Neural crest cell (in vitro differentiated cells): ENCODE data around the gene PARP4. TPM values are rescaled to one million over a fixed set of nuclear protein-coding genes. Genes with fewer than 3 reads are reported as not detected.
A peak's percentile ranks its signal among the peaks of the same experiment; 100 is the strongest.
"Not testable (repeated sequence)": the region's sequence is repeated elsewhere in the genome, so short reads cannot be mapped to it uniquely, and the experiment has no call there.

Experiments used
- DNase-seq: peaks from one replicate; pipeline ENCODE4 v3.0.0; 2021; ENCODE audit warnings: low read depth, mixed read lengths, low spot score
- H3K27ac Mint-ChIP-seq: one replicate; pipeline ENCODE4 v1.8.0; 2021; ENCODE audit warnings: mild to moderate bottlenecking, mixed read lengths; ENCODE audit not compliant: unreplicated experiment
- H3K27me3 Mint-ChIP-seq: 2 replicates; pipeline ENCODE4 v1.8.0; 2021; ENCODE audit warnings: low read depth, mild to moderate bottlenecking, mixed read lengths
- H3K36me3 Mint-ChIP-seq: 2 replicates; pipeline ENCODE4 v1.8.0; 2021; ENCODE audit warnings: low read depth, mild to moderate bottlenecking, mixed read lengths
- H3K4me1 Mint-ChIP-seq: 2 replicates; pipeline ENCODE4 v1.8.0; 2021; ENCODE audit warnings: mixed read lengths
- H3K4me3 Mint-ChIP-seq: one replicate; pipeline ENCODE4 v1.8.0; 2021; ENCODE audit warnings: mild to moderate bottlenecking, mixed read lengths
- H3K9me3 Mint-ChIP-seq: 2 replicates; pipeline ENCODE4 v1.8.0; 2021; ENCODE audit warnings: mixed read lengths
- CTCF ChIP-seq: fragments of 200-600 bp; sonication (generic); conservative IDR thresholded peaks from 2 replicates; pipeline ENCODE4 v1.5.0; 2021; ENCODE audit warnings: antibody characterized with exemption, mild to moderate bottlenecking
- long read RNA-seq: library from polyadenylated mRNA; unstranded; transcript quantifications from one replicate; pipeline ENCODE4 v2.0.0, GENCODE V29; 2020
- total RNA-seq: library from RNA; stranded (reverse); gene quantifications from 2 replicates; pipeline ENCODE4 v1.2.1, GENCODE V29; 2021

Gene PARP4
- 34.7 and 36.3 TPM in 2 replicates for total RNA-seq
- long read RNA-seq, full-length matches to known transcripts, result 2 of 63 reads
- long read RNA-seq, partial matches to known transcripts, result 50 of 63 reads
- long read RNA-seq, other reads (novel, unspliced or antisense), result 11 of 63 reads

GRCh38 chr13:24512197-24512907 lies at the start of gene PARP4:
Gene PARP4 (minus strand): TSS chr13:24512778. CDS start chr13:24503776, 9,002 bp downstream.
- Mint-ChIP-seq H3K9me3 (peaks cover 4% of the 10 kb centered on the region), H3K36me3 (peaks cover 6% of the 10 kb centered on the region), H3K27me3 (no peaks in the 10 kb centered on the region), H3K4me3 (peak within 1 kb of the TSS; percentile 82), H3K27ac (peak within 1 kb of the TSS; percentile 28), H3K4me1 (peaks cover 23% of the 10 kb centered on the region)
- peak; percentile 34 for TF ChIP-seq CTCF
- DNase-seq, result peak; percentile 53

GRCh38 chr13:24560579-24561187 lies 48.1 kb upstream of the PARP4 start:
- DNase-seq, H3K27ac Mint-ChIP-seq, H3K27me3 Mint-ChIP-seq, H3K36me3 Mint-ChIP-seq, H3K9me3 Mint-ChIP-seq, H3K4me3 Mint-ChIP-seq: not testable (repeated sequence)
- peaks cover 13% of the 10 kb centered on the region for H3K4me1 Mint-ChIP-seq

- H3K36me3 Mint-ChIP-seq, H3K27me3 Mint-ChIP-seq, H3K9me3 Mint-ChIP-seq, H3K27ac Mint-ChIP-seq, H3K4me1 Mint-ChIP-seq, DNase-seq, H3K4me3 Mint-ChIP-seq: not testable (repeated sequence)
Observed at GRCh38 chr13:24559431-24560218, 47.0 kb upstream of the PARP4 start.

- no peaks in the 10 kb centered on the region for H3K4me1 Mint-ChIP-seq
- peaks cover 7% of the 10 kb centered on the region for H3K36me3 Mint-ChIP-seq
- no peak overlapping the region for H3K4me3 Mint-ChIP-seq
- H3K9me3 Mint-ChIP-seq, result peaks cover 4% of the 10 kb centered on the region
- no peak for DNase-seq
- H3K27ac Mint-ChIP-seq, result no peak overlapping the region
- no peak for TF ChIP-seq CTCF
- no peaks in the 10 kb centered on the region for H3K27me3 Mint-ChIP-seq
Observed at GRCh38 chr13:24557081-24557480, 44.5 kb upstream of the PARP4 start.

GRCh38 chr13:24553892-24554291 lies 41.3 kb upstream of the PARP4 start:
- H3K4me3 Mint-ChIP-seq, H3K9me3 Mint-ChIP-seq, H3K27me3 Mint-ChIP-seq, DNase-seq, H3K4me1 Mint-ChIP-seq, H3K27ac Mint-ChIP-seq, H3K36me3 Mint-ChIP-seq: not testable (repeated sequence)

GRCh38 chr13:24541476-24542352 lies 29.1 kb upstream of the PARP4 start:
- not testable (repeated sequence) for H3K36me3 Mint-ChIP-seq, H3K9me3 Mint-ChIP-seq, H3K27ac Mint-ChIP-seq, H3K4me1 Mint-ChIP-seq
- peak overlapping the region; percentile 90 for H3K4me3 Mint-ChIP-seq
- H3K27me3 Mint-ChIP-seq, result peaks cover 53% of the 10 kb centered on the region
- peak; percentile 25 for DNase-seq

GRCh38 chr13:24541127-24541475 lies 28.5 kb upstream of the PARP4 start:
- Mint-ChIP-seq H3K4me1 (peaks cover 7% of the 10 kb centered on the region), H3K9me3 (peaks cover 1% of the 10 kb centered on the region), H3K36me3 (no peaks in the 10 kb centered on the region), H3K27ac (no peak overlapping the region), H3K4me3 (no peak overlapping the region), H3K27me3 (peaks cover 49% of the 10 kb centered on the region)
- no peak for DNase-seq
- no peak for TF ChIP-seq CTCF
